HG03521 (cell line): ENCODE results near the gene KDM4C.
"Not testable (repeated sequence)": the region's sequence is repeated elsewhere in the genome, so short reads cannot be mapped to it uniquely, and the experiment has no call there.

ENCODE experiments used
- ATAC-seq: cut with Tn5 transposase; IDR thresholded peaks from one replicate; pipeline ENCODE4 v1.9.1; 2021; ENCODE audit warnings: mild to moderate bottlenecking, moderate library complexity; ENCODE audit not compliant: unreplicated experiment

The KDM4C gene

DNA sequence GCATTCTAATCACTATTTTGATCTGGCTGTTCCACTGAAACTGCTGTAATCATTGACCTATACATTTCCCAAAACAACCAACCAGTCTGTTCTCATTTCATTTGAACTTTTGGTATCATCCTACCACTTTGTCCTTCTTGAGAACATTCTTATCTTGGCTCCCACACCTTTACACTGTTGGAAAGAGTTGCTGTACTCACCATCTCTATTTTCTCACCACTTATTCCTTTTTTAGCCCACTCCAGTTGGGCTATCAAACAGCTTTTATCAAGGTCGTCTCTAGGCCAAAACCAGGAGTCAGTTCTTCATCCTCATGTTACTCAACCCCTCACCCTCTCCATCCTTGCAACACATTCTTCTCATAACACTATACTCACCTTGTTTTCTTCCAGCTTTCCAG, 170.1 kb downstream of the KDM4C start:
- ATAC-seq = no peak

DNA sequence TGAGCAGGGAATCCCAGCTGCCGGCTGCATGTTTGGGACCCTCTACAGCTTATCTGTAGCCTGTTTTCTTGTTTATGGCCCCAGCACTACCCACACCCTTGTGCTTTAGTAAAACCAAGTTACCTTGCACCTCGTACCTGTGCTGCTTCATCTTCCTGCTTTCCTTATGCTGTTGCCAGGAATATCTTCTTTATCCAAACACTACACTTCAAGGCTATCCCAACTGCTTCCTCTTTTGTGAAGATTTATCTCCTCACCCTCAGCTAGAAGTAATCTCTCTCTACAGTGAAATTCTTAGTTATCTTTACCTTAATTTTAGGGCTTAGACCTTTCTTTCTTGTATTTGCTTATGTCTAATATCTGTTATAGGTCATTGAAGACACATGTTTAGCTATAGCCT, 171.1 kb downstream of the KDM4C start:
- ATAC-seq = no peak

DNA sequence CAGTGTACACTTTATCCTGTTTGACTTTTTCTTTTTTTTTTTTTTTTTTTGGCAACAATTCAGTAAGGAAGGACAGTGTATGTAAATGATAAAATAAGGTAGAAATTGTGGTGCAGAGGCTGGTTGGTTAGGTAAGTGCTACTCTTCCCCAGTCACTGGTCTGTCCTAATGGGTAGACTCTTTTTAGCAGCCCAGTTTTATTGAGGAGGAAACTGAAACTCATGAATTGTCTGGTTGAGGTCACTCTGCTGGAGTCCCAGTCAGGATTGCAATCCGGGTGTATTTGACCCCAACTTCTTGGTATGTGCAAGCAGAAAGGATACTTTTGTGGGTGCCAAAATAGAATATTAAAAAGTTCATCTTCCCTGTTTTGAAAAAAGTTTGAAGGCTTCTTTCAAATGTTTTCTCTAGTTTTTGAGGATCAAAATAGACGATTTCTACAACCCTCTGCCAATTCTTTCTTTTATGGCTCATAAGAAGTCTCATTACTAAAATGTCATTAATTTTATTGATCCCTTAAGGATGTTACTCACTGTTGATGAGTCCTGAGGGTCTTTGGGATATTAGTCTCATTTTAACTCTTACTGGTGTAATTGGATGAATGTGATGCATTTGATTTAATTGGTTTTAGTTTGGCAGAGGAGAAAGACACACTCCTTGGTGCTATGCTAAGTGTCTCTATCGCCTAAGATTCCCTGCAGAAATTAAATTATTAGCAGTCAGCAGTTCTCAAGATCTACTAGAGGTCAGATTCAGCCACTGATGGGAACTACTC, 171.9 kb downstream of the KDM4C start:
- ATAC-seq = no peak

DNA sequence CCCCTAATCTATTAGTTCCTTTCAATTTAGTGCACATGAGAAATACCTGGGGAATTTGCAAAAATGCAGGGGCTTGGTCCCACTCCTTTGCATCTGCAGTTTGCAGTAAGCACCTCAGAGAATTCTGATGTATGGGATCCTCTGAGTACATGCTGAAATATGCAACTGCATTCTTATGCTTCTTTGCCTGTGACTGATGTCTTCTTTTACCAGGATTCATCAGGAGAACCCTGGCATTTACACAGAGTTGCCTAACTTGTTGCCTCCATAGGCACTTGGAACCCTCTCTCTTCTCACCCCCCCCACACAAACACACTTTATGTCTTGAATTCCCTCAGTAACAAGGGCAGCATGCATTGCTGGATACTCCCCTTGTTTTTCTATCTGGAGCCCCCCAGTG, 173.1 kb downstream of the KDM4C start:
- no peak for ATAC-seq

DNA sequence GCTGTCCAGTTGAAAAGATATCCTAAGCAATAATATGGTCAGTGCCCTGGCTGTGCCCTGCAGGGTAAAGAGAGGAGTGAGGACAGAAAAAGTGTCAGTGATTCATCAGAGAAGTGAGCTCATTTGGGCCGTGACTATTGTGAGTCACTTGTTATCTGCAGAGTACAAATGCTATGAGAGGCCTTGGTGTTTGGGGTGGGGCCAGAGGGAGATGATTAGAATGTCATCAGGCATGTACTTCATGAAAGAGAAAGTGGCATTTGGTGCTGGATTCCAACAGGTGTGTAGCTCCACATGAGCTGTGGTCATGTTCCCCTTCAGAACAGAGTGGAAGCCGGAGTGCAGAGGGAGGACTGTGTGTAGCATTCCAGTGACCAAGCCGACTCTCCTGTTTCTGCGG, 174.1 kb downstream of the KDM4C start:
- peak; percentile 61 for ATAC-seq

DNA sequence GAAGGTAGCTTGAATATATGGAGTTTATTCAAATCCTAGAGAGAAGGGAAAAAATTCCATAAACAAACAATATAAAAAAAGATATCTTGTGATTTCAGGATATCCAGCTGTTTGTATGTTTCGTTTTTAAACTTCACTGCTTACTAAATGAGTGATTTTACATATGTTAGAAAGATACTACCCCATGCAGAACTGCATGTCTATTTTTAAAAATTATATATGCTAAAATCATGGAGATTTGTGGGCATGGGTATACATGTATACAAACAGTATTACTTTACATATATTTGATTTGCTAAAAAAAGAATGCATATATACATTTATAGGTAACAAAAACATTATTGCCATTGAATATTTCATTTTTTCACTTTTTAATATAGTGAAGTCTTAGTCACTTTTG, 178.3 kb downstream of the KDM4C start:
- no peak for ATAC-seq

DNA sequence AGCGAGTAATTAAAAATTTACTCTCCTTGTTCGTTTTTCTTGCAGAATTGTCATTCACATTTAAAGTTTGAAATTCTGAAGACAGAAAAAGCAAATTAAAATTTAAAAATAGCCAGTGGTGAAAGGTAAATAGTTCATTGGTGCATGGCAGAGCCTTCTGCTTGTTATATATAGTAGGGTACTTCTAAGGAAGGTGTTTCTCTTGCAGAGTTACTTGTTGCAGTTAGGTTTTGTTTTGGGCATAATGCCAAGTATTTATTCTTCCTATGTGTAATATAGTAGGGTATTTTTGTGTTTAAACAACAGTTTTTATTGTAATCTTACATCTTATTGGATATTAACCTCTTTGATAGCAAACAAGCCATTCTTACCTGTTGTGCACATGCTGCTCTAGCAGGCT, 179.4 kb downstream of the KDM4C start:
- ATAC-seq = no peak

DNA sequence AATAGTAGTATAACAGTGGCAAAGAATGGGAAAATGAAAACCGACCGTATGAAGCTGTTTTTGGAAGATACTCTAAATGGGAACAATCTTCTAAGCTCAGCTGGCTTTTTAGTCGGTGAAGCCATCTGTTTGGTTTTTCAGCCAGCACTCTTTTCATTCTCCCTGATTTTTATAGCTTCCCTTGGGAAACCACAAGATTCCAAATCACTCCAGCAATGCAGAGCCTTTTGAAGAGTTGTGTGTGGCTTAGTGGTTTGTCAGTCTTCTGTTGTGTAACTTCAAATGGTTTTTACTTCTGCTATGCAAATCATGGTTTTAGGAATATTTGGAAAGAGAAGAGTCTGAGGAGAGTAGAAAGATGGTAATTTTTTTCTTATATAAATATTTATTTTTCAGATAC, 180.7 kb downstream of the KDM4C start:
- ATAC-seq = no peak

DNA sequence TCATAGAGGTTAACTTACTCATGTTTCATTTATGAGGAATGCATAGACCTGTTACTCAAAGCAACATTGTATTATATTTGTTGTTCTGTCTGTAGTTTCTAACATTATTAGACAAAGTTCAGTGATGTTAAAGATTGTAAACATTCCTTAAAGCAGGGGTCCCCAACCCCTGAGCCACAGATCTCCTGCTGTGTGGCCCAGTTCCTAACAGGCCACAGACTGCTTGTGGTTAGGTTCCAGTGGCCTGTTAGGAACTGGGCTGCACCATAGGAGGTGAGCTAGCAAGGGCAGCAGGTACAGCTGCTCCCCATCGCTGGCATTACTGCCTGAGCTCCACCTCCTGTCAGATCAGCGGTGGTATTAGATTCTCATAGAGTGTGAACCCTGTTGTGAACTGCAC, 181.1 kb downstream of the KDM4C start:
- no peak for ATAC-seq

DNA sequence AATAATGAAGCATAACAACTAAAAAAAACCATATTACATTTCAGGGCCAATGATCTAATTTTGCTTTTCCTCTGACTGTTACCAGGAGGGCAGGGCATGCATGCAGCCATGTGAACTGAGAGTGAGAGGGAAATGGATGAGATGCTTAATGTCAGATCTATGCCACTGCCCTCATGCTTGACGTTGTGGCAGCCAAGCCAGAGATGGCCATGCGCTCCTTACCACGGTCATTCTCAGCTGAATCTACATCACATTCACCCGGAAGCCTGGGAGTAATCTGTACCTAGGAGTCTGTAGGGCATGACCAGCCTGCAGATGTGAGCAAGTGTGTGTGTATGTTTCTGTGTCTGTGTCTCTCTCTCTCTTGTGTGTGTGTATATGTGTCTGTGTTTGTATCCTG, 183.7 kb downstream of the KDM4C start:
- no peak for ATAC-seq

DNA sequence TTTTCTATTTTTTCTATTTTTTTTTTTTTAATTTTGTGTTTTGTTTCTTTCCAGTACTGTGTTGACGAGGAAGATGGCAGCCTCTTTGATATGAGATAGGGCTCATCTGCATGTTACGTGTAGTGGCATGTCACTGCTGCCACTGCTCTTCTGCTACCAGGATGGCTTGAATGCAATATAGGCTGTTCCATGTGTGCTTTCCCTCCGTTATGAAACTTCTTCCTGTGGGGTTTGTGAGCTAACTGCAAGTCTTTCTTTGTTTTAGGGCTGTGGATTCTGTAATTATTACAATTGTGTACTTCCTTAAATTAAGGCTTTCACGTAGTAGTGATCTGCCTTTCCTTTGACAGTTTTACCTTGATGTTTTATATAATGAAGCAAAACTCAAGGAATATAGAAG, 184.6 kb downstream of the KDM4C start:
- ATAC-seq = no peak

DNA sequence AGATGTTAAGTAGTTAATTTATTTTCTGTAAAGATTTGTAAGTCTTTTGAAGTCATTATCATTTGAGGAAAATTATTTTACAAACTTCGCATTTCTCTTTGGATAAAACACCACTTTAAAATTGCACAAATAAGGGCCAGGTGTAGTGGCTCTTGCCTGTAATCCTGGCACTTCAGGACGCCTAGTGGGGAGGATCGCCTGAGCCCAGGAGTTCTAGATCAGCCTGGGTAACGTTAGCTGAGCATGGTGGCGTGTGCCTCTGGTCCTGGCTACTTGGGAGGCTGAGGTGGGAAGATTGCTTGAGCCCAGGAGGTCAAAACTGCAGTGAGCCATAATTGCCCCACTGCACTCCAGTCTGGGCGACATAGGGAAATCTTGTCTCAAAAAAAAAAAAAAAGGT, 185.5 kb downstream of the KDM4C start:
- ATAC-seq = no peak

DNA sequence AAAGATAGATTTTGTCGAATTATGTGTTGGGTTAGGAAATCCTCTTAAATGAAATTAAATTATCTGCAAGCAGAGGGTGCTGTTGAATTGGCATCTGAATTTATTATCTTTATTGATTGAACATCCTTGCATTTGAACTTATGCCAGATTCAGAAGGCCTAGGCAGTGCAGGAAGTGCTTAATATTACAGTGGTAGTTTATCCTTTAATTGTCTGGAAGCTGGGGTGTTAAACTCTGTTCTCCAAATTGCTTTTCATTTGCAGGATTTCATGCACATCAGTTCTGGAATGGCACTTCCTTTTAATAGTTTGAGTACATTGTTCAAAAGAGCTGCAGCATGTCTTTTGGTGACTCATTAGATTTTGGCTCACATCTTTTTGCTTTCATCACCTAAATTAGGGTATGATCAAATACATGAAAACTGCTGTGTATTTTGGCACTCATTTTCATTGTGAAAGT, 186.3 kb downstream of the KDM4C start:
- ATAC-seq = no peak

DNA sequence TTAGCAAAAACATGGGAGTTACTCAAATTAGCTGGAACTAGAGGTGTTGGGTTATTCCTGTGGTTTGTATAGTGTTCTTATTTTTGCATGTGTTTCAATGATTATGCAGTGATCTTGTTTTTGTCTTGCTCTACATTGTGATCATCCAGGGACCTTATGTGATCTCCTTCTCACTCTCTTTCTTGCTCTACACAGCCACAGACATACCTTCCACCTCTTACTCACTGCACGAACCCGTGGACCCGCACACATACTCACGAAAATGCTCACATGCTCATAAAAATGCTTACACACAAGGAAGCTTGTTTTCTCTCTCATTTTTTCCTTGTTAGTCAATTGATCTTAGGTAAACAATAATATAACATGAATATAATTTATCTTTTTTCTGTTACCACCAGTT, 187.1 kb downstream of the KDM4C start:
- ATAC-seq = no peak

DNA sequence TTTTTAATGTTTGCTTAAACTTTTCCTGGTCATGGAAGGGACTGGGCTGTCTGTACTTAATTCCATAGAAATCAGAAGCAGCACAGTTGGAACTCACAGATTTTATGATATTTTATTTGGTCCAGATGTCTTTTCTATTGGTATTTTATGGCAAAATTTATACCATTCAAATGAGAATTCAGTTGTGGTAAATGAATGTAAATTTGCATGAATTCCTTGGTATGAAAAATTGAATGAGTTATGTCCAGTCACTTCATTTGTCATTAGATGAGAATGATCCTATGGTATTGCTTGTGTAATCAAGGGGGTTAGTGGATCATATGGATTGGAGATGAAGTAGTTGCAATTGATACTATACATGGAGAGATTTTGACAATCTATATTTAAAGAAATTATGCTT, 188.0 kb downstream of the KDM4C start:
- ATAC-seq = no peak

DNA sequence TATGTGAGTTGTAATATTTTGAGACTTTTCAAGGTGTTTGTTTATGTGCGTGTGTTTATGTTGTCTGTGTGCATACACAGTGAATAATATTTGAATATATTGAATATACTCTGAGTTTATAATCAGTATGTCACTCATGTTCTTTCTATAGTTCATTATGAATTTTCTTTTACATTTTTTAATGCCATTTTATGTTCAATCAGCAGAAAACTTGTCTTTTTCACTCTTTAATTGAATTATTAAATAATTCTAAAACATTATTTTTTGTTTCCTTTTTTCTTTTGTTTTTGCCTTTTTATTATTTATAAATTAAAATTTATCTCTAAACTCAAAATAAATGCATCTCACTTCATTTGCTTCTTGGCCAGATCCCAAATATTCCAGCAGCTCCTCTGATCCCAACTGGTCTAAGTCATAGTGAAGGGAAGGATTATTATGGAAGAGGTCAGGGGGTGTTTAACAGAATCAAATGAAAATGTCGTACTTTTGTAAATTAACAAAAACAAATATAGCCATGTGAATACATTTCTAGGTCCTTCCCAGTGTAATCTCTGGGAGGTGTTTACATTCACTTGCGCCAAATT, 188.9 kb downstream of the KDM4C start:
- ATAC-seq = no peak

DNA sequence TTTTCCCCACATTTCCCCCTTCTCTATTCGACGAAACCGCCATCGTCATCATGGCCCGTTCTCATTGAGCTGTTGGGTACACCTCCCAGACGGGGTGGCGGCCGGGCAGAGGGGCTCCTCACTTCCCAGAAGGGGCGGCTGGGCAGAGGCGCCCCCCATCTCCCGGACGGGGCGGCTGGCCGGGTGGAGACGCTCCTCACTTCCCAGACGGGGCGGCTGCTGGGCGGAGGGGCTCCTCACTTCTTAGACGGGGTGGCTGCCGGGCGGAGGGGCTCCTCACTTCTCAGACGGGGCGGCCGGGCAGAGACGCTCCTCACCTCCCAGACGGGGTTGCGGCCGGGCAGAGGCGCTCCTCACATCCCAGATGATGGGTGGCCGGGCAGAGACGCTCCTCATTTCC, 191.1 kb downstream of the KDM4C start:
- ATAC-seq = not testable (repeated sequence)

DNA sequence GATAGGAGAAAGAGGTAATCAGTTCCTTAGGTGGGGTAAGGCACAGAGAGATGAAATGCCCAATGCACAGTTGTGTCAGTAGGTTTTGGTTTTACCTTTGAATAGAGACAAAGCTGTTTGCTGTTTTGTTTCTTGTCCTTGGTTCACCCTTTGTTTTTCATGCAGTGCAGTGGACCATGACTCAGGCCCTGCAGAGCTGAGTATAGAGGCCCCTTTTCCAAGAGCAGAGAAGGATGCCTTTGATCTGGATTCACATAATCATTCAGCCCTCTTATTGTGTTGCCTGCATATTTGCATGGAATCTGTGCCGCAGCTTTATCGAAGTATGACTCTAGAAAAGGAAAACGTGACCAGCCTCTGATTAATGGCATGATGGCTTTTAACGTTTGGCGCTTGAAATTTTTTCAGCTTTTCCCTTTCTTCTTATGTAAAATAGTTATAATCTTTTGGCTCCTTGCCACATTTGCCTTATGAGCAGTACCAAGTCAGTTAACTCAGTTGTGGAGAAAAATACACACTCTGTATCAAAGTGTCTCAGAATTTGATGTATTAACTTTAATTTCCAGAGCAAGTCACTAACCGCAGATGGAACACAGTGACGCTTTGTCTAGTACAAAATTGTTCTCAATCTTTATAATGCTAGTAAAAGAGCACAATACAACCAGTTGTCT, 197.6 kb downstream of the KDM4C start:
- ATAC-seq = peak; percentile 67

DNA sequence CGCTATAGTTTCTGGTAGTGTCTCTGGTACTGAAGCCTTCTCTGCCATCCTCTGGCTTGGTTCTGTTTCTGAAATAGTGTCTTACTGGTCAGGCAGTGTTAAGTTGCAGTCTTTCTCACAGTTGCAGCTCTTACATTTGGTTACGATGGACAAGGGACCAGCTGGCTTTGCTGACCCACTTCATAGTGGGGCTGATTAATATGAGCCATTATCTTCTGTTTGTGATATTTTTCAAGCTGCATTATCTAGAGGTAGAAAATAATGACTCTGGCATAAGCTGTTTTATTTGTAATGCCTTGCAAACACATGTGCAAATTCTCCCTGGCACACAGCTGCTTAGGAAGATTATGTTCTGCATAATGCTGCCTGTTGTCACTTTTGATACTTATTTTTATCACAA, 199.1 kb downstream of the KDM4C start:
- ATAC-seq = no peak

DNA sequence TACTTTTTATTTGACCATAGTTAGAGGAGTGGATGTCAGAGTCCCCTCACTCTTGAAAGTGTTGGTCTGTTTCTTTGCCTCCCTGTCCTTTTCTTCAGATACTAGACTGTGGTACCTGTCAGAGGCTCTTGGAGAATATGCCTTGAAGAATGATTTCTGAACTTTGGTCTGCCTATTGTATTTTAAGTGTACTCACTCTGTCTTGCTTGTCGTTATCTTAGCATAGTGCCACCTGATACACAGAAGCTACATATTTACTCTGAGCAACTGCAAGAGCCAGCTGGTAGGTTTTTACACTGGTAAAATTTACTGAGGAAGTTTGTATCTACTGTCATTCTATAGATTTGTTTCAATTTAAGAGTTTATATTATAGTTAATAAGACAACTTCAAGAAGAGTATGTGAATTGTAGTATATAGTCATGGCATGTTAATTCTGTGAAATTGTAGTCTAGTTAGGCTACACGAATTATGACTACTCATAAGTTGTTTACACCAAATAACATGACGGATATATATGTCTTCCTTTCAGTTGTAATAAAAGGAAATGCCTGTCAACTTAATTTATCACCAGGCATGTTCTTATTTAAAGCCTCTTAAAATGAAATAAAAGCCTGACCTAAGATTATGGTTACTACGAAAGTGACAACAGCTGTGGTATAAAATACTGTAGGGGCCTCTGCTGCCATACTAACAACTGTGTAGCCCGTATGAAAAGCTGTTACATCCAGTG, 201.7 kb downstream of the KDM4C start:
- no peak for ATAC-seq

DNA sequence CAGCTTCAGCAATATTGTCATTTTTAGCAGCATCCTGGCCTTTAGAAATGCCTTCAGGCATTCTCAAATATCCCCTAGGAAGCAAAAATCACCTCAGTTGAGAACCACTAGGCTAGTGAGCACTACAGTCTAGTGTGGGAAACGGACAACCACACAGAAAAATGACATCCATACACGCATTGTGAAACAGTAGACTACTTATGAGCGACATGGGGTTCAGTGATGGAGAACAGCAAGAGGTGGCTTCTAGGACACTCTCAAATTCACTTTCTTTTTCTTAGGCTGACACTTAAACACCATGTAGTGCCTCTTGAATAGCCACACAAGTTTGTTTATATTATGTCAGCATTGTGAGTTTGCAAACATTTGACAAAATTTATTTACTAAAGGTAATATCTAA, 203.0 kb downstream of the KDM4C start:
- ATAC-seq = peak; percentile 72
